ENCODE measurements around the gene MSI2. TPM values are rescaled to one million over a fixed set of nuclear protein-coding genes. Genes with fewer than 3 reads are reported as not detected.

The MSI2 gene
- total and polyA plus RNA-seq, 7 donors = 12.6 to 25.8 (median 21.3) TPM

GRCh38 chr17:57372156-57372555 lies 115.8 kb downstream of the MSI2 start:
- DNase-seq = no peak
- intact Hi-C loops (cut with DNase I) = no loop called here
- Histone ChIP-seq H3K4me3 (no peak overlapping the region), H3K9me3 (peaks cover 0 to 3% (median 0%) of the 10 kb centered on the region in 4 donors), H3K27me3 (no peaks in the 10 kb centered on the region), H3K27ac (no peak overlapping the region), H3K36me3 (no peaks in the 10 kb centered on the region), H3K4me1 (no peaks in the 10 kb centered on the region)
- TF ChIP-seq POLR2AphosphoS5 (IDR thresholded peaks at IDR 0.05) (no peak), EP300 (IDR thresholded peaks at IDR 0.05) (no peak), CTCF (IDR thresholded peaks at IDR 0.05) (no peak), POLR2A (IDR thresholded peaks at IDR 0.05) (no peak)
- 17 to 67% methylated on average over 3 of the region's 3 CpGs for WGBS, 2 donors

GRCh38 chr17:57373048-57373447 lies 116.7 kb downstream of the MSI2 start:
- H3K9me3 ChIP-seq = peaks cover 0 to 3% (median 0%) of the 10 kb centered on the region in 4 donors
- WGBS, 2 donors = 97 to 99% methylated on average over 4 of the region's 4 CpGs
- H3K36me3 ChIP-seq = no peaks in the 10 kb centered on the region
- TF ChIP-seq EP300 (IDR thresholded peaks at IDR 0.05) (no peak), CTCF (IDR thresholded peaks at IDR 0.05) (no peak), POLR2AphosphoS5 (IDR thresholded peaks at IDR 0.05) (no peak), POLR2A (IDR thresholded peaks at IDR 0.05) (no peak)
- no peak overlapping the region for H3K27ac ChIP-seq
- H3K27me3 ChIP-seq = no peaks in the 10 kb centered on the region
- no peaks in the 10 kb centered on the region for H3K4me1 ChIP-seq
- no peak for DNase-seq
- intact Hi-C loops (cut with DNase I) = no loop called here
- no peak overlapping the region for H3K4me3 ChIP-seq

- H3K36me3 ChIP-seq = no peaks in the 10 kb centered on the region
- no peaks in the 10 kb centered on the region for H3K27me3 ChIP-seq
- no peak overlapping the region for H3K27ac ChIP-seq
- peaks cover 0 to 4% (median 1%) of the 10 kb centered on the region in 4 donors for H3K4me1 ChIP-seq
- whole genome bisulfite sequencing, 2 donors = 95 to 96% methylated on average over 2 of the region's 2 CpGs
- no peak for TF ChIP-seq EP300 (IDR thresholded peaks at IDR 0.05)
- no peak for TF ChIP-seq POLR2A (IDR thresholded peaks at IDR 0.05)
- TF ChIP-seq POLR2AphosphoS5 (IDR thresholded peaks at IDR 0.05) = no peak
- no peak for TF ChIP-seq CTCF (IDR thresholded peaks at IDR 0.05)
- no peak for DNase-seq
- intact Hi-C loops (cut with DNase I) = no loop called here
- peaks cover 0 to 3% (median 0%) of the 10 kb centered on the region in 4 donors for H3K9me3 ChIP-seq
- no peak overlapping the region for H3K4me3 ChIP-seq
These were observed 117.4 kb downstream of the MSI2 start for GRCh38 chr17:57373756-57374155.

- no peak for DNase-seq
- H3K27ac ChIP-seq = no peak overlapping the region
- H3K4me3 ChIP-seq = no peak overlapping the region
- H3K36me3 ChIP-seq = no peaks in the 10 kb centered on the region
- peaks cover 0 to 3% (median 0%) of the 10 kb centered on the region in 4 donors for H3K9me3 ChIP-seq
- TF ChIP-seq EP300 (IDR thresholded peaks at IDR 0.05) = no peak
- no peak for TF ChIP-seq POLR2A (IDR thresholded peaks at IDR 0.05)
- no peak for TF ChIP-seq CTCF (IDR thresholded peaks at IDR 0.05)
- TF ChIP-seq POLR2AphosphoS5 (IDR thresholded peaks at IDR 0.05) = no peak
- WGBS, 2 donors = 87 to 93% methylated on average over 11 of the region's 11 CpGs
- H3K4me1 ChIP-seq = peaks cover 0 to 14% (median 6%) of the 10 kb centered on the region in 4 donors
- intact Hi-C loops (cut with DNase I) = no loop called here
- H3K27me3 ChIP-seq = no peaks in the 10 kb centered on the region
These were observed 118.9 kb downstream of the MSI2 start for GRCh38 chr17:57375040-57375769.

Measured in sigmoid colon (tissue), 7 donors.